Fibroblast of mammary gland (primary cell): ENCODE results near the gene ARHGEF17.

ENCODE experiments used
- DNase-seq: peaks from one replicate; pipeline ENCODE4 v3.0.0-alpha.2; 2010; ENCODE audit warnings: low read depth
- H3K4me3 ChIP-seq: 2 replicates; pipeline ENCODE4 v1.5.1; 2011; ENCODE audit warnings: low read depth, mild to moderate bottlenecking, low read length, moderate library complexity; ENCODE audit not compliant: control insufficient read depth
- TF ChIP-seq, protein P1 (sequence below): conservative IDR thresholded peaks from 2 replicates; pipeline ENCODE4 v1.5.1; 2011; ENCODE audit warnings: low read depth, low read length, inconsistent platforms; ENCODE audit not compliant: control insufficient read depth, insufficient read depth

Gene ARHGEF17

GRCh38 chr11:73338279-73338678 is 30.2 kb downstream of the ARHGEF17 start:
- TF ChIP-seq, protein P1, sequence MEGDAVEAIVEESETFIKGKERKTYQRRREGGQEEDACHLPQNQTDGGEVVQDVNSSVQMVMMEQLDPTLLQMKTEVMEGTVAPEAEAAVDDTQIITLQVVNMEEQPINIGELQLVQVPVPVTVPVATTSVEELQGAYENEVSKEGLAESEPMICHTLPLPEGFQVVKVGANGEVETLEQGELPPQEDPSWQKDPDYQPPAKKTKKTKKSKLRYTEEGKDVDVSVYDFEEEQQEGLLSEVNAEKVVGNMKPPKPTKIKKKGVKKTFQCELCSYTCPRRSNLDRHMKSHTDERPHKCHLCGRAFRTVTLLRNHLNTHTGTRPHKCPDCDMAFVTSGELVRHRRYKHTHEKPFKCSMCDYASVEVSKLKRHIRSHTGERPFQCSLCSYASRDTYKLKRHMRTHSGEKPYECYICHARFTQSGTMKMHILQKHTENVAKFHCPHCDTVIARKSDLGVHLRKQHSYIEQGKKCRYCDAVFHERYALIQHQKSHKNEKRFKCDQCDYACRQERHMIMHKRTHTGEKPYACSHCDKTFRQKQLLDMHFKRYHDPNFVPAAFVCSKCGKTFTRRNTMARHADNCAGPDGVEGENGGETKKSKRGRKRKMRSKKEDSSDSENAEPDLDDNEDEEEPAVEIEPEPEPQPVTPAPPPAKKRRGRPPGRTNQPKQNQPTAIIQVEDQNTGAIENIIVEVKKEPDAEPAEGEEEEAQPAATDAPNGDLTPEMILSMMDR = no peak
- H3K4me3 ChIP-seq = no peak overlapping the region
- no peak for DNase-seq

DNA sequence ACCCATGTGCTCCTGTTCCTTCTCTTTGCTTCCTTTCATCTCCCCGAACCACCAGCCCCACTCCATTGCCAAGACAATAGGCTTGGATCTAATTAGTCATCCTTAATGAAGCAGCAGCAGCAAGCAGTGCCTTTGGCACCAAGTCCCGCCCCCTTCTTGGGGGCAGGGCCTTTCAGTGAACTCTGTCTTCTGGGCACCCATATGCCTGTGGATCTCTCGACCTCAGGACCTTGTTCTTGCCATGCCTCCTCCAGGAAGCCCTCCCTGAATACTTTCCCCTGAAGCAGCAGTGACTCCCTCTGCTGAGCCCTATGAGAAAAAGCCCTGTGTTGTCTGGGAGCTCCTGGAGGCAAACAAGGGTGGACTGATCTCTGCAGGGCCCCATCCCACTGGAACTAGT is 32.1 kb downstream of the ARHGEF17 start:
- DNase-seq = no peak
- TF ChIP-seq, protein P1 = no peak
- H3K4me3 ChIP-seq = no peak overlapping the region

DNA sequence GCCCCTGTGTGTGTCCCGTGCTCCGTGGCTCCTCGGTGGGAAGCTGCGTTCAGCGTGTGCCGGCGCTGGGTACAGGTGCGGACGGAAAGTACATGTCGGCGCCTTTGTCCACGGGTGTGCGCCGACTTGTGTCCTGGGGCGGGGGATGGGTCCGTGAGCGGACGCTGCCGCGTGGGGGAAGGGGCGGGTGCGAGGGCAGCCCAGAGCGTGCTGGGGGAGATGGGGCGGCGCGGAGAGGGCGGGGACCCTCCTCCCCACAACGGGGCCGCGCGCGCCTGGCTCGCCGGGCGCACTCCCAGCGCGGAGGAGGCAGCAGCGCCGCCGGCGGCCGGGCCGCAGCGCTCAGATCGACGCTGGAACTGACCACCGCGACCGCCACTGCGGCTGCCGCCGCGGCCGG is 34.6 kb downstream of the ARHGEF17 start:
- TF ChIP-seq, protein P1 = no peak
- no peak for DNase-seq
- no peak overlapping the region for H3K4me3 ChIP-seq

DNA sequence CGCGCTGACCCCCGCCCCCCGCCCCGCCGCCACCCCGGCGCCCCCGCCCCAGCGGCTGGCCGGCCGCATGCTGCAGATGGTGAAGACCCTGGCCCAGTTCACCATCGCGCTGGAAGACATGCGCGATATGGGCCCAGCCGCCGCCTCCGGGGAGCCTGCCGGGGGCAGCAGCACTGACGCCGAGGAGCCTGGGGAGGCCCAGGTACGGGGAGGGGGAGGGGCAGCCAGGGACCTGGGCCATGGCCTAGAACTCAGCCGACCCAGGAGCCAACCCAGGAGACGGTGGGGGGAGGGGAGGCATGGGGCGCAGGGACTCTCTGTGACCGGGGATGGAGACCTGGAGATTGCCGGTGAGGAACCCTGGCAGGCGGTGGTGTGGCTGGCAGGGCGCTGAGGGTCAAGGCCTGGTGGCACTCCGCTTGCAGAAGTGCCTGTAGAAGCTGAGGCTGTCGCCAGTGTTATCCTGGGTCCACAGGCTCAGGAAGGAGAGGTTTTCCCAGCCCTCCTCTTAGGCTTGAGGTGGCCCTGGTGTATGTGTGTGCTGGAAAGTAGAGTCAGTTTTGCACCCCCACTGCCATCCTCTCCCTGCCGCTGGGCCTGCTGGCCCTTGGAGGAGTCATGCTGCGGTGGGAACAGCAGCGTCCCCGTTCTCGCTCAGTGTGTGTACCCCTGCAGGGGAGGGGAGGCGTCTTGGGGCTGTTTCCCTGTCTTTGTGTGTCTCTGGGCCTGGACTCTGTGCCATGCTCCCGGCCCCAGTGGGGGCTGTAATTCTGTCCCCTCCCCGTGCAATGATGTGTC is 35.2 kb downstream of the ARHGEF17 start:
- TF ChIP-seq, protein P1 = no peak
- no peak for DNase-seq
- H3K4me3 ChIP-seq = no peak overlapping the region

- TF ChIP-seq, protein P1 = no peak
- DNase-seq = no peak
- no peak overlapping the region for H3K4me3 ChIP-seq
Observed at GRCh38 chr11:73344191-73344607, 36.1 kb downstream of the ARHGEF17 start.

GRCh38 chr11:73345481-73346160 is 37.5 kb downstream of the ARHGEF17 start:
- H3K4me3 ChIP-seq = no peak overlapping the region
- TF ChIP-seq, protein P1 = no peak
- DNase-seq = no peak
